Activated B cell treated with CpG ODN at 0.5 μM for 24 hours (primary cell): ENCODE results near the gene TAF1C. TPM values are rescaled to one million over a fixed set of nuclear protein-coding genes. Genes with fewer than 3 reads are reported as not detected.

Experiments used
- ATAC-seq: fragments of 200-7000 bp; cut with Tn5 transposase; one replicate; pipeline ENCODE4 v1.10.0; 2021; ENCODE audit warnings: low read depth, mild to moderate bottlenecking, moderate library complexity
- CTCF ChIA-PET: fragments of 350-600 bp; sonication (Branson Sonifier 250); formaldehyde crosslinking; loops from one replicate; lab custom pipeline; 2021; ENCODE audit warnings: antibody characterized with exemption; lab: Charles Lee
- POLR2A ChIA-PET: fragments of 350-600 bp; sonication (Branson Sonifier 250); formaldehyde crosslinking; loops from one replicate; lab custom pipeline; 2021; ENCODE audit warnings: antibody characterized with exemption; lab: Charles Lee
- DNase-seq: peaks from one replicate; pipeline ENCODE4 v3.0.0; 2022
- H3K27ac Mint-ChIP-seq: one replicate; pipeline ENCODE4 v1.8.0; 2020; ENCODE audit warnings: mixed read lengths
- H3K27me3 Mint-ChIP-seq: one replicate; pipeline ENCODE4 v1.8.0; 2021; ENCODE audit warnings: mixed read lengths
- H3K36me3 Mint-ChIP-seq: one replicate; pipeline ENCODE4 v1.8.0; 2021; ENCODE audit warnings: low read depth, mixed read lengths
- H3K4me1 Mint-ChIP-seq: one replicate; pipeline ENCODE4 v1.8.0; 2021; ENCODE audit warnings: mixed read lengths
- H3K4me3 Mint-ChIP-seq: one replicate; pipeline ENCODE4 v1.8.0; 2020; ENCODE audit warnings: mild to moderate bottlenecking, mixed read lengths
- H3K9me3 Mint-ChIP-seq: one replicate; pipeline ENCODE4 v1.8.0; 2020; ENCODE audit warnings: mixed read lengths
- CTCF ChIP-seq: fragments of 200-600 bp; IDR thresholded peaks from one replicate; pipeline ENCODE4 v1.8.0; 2022; ENCODE audit warnings: antibody characterized with exemption, mild to moderate bottlenecking
- intact Hi-C: fragments of 100-400 bp; cut with micrococcal nuclease; formaldehyde crosslinking; loops from one replicate; pipeline ENCODE4 v1.15.1; 2024
- total RNA-seq: library from RNA; stranded (reverse); gene quantifications from 2 replicates; pipeline ENCODE4 v1.2.3, GENCODE V29; 2022

The TAF1C gene
- total RNA-seq, 1 donor from 2014 or later, result 85.1 TPM

GRCh38 chr16:84139628-84140258 is 47.1 kb downstream of the TAF1C start:
- H3K27me3 Mint-ChIP-seq, result no peaks in the 10 kb centered on the region
- no peak for DNase-seq
- H3K4me3 Mint-ChIP-seq, result no peak overlapping the region
- H3K4me1 Mint-ChIP-seq, result peaks cover 18% of the 10 kb centered on the region
- POLR2A ChIA-PET, result interaction anchor here (0.8 kb wide), 1 partner anchor 23 kb away, joined by 3 read pairs; the partner anchor contains the start of gene MBTPS1
- intact Hi-C loops, result no loop called here
- no peak for ATAC-seq
- H3K36me3 Mint-ChIP-seq, result peaks cover 8% of the 10 kb centered on the region
- TF ChIP-seq CTCF, result no peak
- H3K27ac Mint-ChIP-seq, result peak overlapping the region; percentile 16
- no peaks in the 10 kb centered on the region for H3K9me3 Mint-ChIP-seq
- CTCF ChIA-PET, result no interaction called here

GRCh38 chr16:84138824-84139627 is 47.8 kb downstream of the TAF1C start:
- H3K4me1 Mint-ChIP-seq, result peaks cover 15% of the 10 kb centered on the region
- H3K36me3 Mint-ChIP-seq, result peaks cover 5% of the 10 kb centered on the region
- intact Hi-C loops, result no loop called here
- H3K27me3 Mint-ChIP-seq, result no peaks in the 10 kb centered on the region
- DNase-seq (no peak), ATAC-seq (no peak)
- POLR2A ChIA-PET, result interaction anchor here (0.8 kb wide), 1 partner anchor 22 kb away, joined by 3 read pairs; the partner anchor contains the start of gene MBTPS1
- H3K4me3 Mint-ChIP-seq, result no peak overlapping the region
- no peak overlapping the region for H3K27ac Mint-ChIP-seq
- TF ChIP-seq CTCF, result no peak
- no peaks in the 10 kb centered on the region for H3K9me3 Mint-ChIP-seq
- CTCF ChIA-PET, result no interaction called here

GRCh38 chr16:84138500-84138823 is 48.4 kb downstream of the TAF1C start:
- intact Hi-C loops, result no loop called here
- ChIA-PET POLR2A (no interaction called here), CTCF (no interaction called here)
- no peak overlapping the region for H3K27ac Mint-ChIP-seq
- H3K4me3 Mint-ChIP-seq, result no peak overlapping the region
- no peak for TF ChIP-seq CTCF
- DNase-seq (no peak), ATAC-seq (no peak)
- peaks cover 16% of the 10 kb centered on the region for H3K4me1 Mint-ChIP-seq
- peaks cover 5% of the 10 kb centered on the region for H3K36me3 Mint-ChIP-seq
- no peaks in the 10 kb centered on the region for H3K27me3 Mint-ChIP-seq
- no peaks in the 10 kb centered on the region for H3K9me3 Mint-ChIP-seq

GRCh38 chr16:84137769-84138357 is 49.0 kb downstream of the TAF1C start:
- H3K27me3 Mint-ChIP-seq, result no peaks in the 10 kb centered on the region
- no peaks in the 10 kb centered on the region for H3K9me3 Mint-ChIP-seq
- no peak overlapping the region for H3K4me3 Mint-ChIP-seq
- DNase-seq, result no peak
- ATAC-seq, result no peak
- peaks cover 5% of the 10 kb centered on the region for H3K36me3 Mint-ChIP-seq
- H3K27ac Mint-ChIP-seq, result no peak overlapping the region
- peaks cover 19% of the 10 kb centered on the region for H3K4me1 Mint-ChIP-seq
- TF ChIP-seq CTCF, result no peak
- CTCF ChIA-PET, result no interaction called here
- intact Hi-C loops, result no loop called here
- POLR2A ChIA-PET, result no interaction called here

DNA sequence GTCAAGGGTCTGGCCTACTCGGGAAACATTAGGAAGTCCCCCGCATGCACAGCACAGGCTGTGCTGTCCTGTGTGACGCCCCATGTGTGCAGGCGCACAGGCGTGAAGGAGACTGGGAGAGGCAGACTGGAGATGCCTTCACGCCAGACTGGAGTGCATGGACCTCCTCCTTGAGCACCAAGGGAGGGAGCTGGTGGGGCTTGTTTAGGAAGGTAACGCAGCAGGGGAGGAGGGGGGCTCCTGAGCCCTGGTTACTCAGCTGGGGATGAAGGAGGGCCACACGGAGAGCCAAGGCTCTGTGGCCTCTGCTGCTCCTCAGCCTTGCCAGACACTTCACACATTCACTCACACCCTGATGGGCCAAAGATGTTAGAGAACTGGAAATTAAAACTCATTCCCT is 49.6 kb downstream of the TAF1C start:
- Mint-ChIP-seq H3K4me1 (peaks cover 24% of the 10 kb centered on the region), H3K36me3 (peaks cover 5% of the 10 kb centered on the region)
- CTCF ChIA-PET, result no interaction called here

More for the DNA sequence above, 49.6 kb downstream of the TAF1C start:
- DNase-seq, result no peak
- Mint-ChIP-seq H3K27me3 (no peaks in the 10 kb centered on the region), H3K9me3 (no peaks in the 10 kb centered on the region), H3K4me3 (no peak overlapping the region), H3K27ac (no peak overlapping the region)
- TF ChIP-seq CTCF, result no peak
- no peak for ATAC-seq
- intact Hi-C loops, result no loop called here
- POLR2A ChIA-PET, result no interaction called here
